ENCODE data around the gene FAM167B. TPM values are rescaled to one million over a fixed set of nuclear protein-coding genes. Genes with fewer than 3 reads are reported as not detected.

The FAM167B gene
- total RNA-seq, 2 experiments from 2014 or later = 1.6 to 1.8 TPM

- intact Hi-C loops (cut with micrococcal nuclease; ENCODE audit: unreplicated experiment) = no loop called here
- Histone ChIP-seq H3K79me2 (ENCODE audit: insufficient read depth, low read depth, low read length) (peaks cover 23% of the 10 kb centered on the region), H3K4me2 (ENCODE audit: low read length) (peak overlapping the region; percentile 99), H3K36me3 (ENCODE audit: insufficient read depth, low read length) (peaks cover 31% of the 10 kb centered on the region), H2AFZ (ENCODE audit: low read length) (no peak overlapping the region; the same call in 1 of the 2 replicates), H4K20me1 (ENCODE audit: insufficient read depth, low read length) (no peaks in the 10 kb centered on the region), H3K4me3 (ENCODE audit: low read depth, low read length, poor library complexity, severe bottlenecking) (peak overlapping the region; percentile 96), H3K27ac (ENCODE audit: low read depth, low read length, poor library complexity, severe bottlenecking) (peak overlapping the region; percentile 37), H3K9me3 (ENCODE audit: low read length) (no peaks in the 10 kb centered on the region), H3K4me1 (ENCODE audit: insufficient read depth, low read length, poor library complexity, severe bottlenecking) (peaks cover 33% of the 10 kb centered on the region), H3K9me2 (ENCODE audit: insufficient read depth, low read length) (no peaks in the 10 kb centered on the region)
- no peak for DNase-seq (ENCODE audit: low spot score)
- POLR2A ChIA-PET = interaction anchor here (0.6 kb wide), 1 partner anchor 12 kb away, joined by 3 read pairs; no protein-coding TSS in a partner anchor
- TF ChIP-seq CTCF (conservative IDR thresholded peaks at IDR 0.05; ENCODE audit: low read length) (no peak), EZH2phosphoT487 (IDR thresholded peaks at IDR 0.05; ENCODE audit: borderline replicate concordance, low read depth, low read length) (no peak)
- no TSS peak for BruUV-seq (replicated peaks)
- CTCF ChIA-PET (ENCODE audit: unreplicated experiment) = interaction anchor here (1.4 kb wide), 1 partner anchor 34 kb away, joined by 3 read pairs; no protein-coding TSS in a partner anchor
These were observed 25.4 kb upstream of the FAM167B start for GRCh38 chr1:32221581-32221979.

- CTCF ChIA-PET (ENCODE audit: unreplicated experiment) = interaction anchor here (0.5 to 1.4 kb wide), 2 partner anchors 17 to 33 kb away, joined by 3 read pairs; no protein-coding TSS in a partner anchor
- Histone ChIP-seq H2AFZ (ENCODE audit: low read length) (peak within 1 kb of the TSS; percentile 48; the same call in 1 of the 2 replicates), H3K4me2 (ENCODE audit: low read length) (peak within 1 kb of the TSS; percentile 99), H3K79me2 (ENCODE audit: insufficient read depth, low read depth, low read length) (peaks cover 23% of the 10 kb centered on the region), H3K9me3 (ENCODE audit: low read length) (no peaks in the 10 kb centered on the region), H4K20me1 (ENCODE audit: insufficient read depth, low read length) (no peaks in the 10 kb centered on the region), H3K4me1 (ENCODE audit: insufficient read depth, low read length, poor library complexity, severe bottlenecking) (peaks cover 33% of the 10 kb centered on the region), H3K4me3 (ENCODE audit: low read depth, low read length, poor library complexity, severe bottlenecking) (peak within 1 kb of the TSS; percentile 96), H3K27ac (ENCODE audit: low read depth, low read length, poor library complexity, severe bottlenecking) (peak within 1 kb of the TSS; percentile 41), H3K36me3 (ENCODE audit: insufficient read depth, low read length) (peaks cover 36% of the 10 kb centered on the region), H3K9me2 (ENCODE audit: insufficient read depth, low read length) (no peaks in the 10 kb centered on the region)
- intact Hi-C loops (cut with micrococcal nuclease; ENCODE audit: unreplicated experiment) = loop anchor here (2.0 kb wide), 2 partner anchors 29 to 95 kb away; partner anchors contain the start of gene LCK
- POLR2A ChIA-PET = interaction anchor here (0.6 kb wide), 2 partner anchors 45 to 74 kb away, joined by 3 to 5 read pairs; no protein-coding TSS in a partner anchor
- no peak for TF ChIP-seq EZH2phosphoT487 (IDR thresholded peaks at IDR 0.05; ENCODE audit: borderline replicate concordance, low read depth, low read length)
- TF ChIP-seq CTCF (conservative IDR thresholded peaks at IDR 0.05; ENCODE audit: low read length) = no peak
- BruUV-seq (replicated peaks) = no TSS peak
- peak; percentile 93 for DNase-seq (ENCODE audit: low spot score)
These were observed 24.9 kb upstream of the FAM167B start, which contains the start of the genes EIF3I and TMEM234 for GRCh38 chr1:32221980-32222755. Gene EIF3I (plus strand): TSS chr1:32222407. CDS start chr1:32222442, 35 bp downstream. Gene TMEM234 (minus strand): TSS chr1:32222353. CDS start chr1:32222322, 31 bp downstream.
